K562 (cell line): Measurements from ENCODE around the gene PGD. TPM values are rescaled to one million over a fixed set of nuclear protein-coding genes. Genes with fewer than 3 reads are reported as not detected.

ENCODE experiments used
- BCOR ChIP-seq: fragments of 450-650 bp; IDR thresholded peaks from 2 replicates; pipeline ENCODE4 v1.6.1; 2016
- CTBP1 ChIP-seq: fragments of 450-650 bp; IDR thresholded peaks from 2 replicates; pipeline ENCODE4 v1.6.1; 2016; ENCODE audit warnings: borderline replicate concordance
- FUS ChIP-seq: fragments of 200-400 bp; formaldehyde crosslinking; optimal IDR thresholded peaks from 2 replicates; pipeline ENCODE3; 2017; ENCODE audit warnings: low read depth, low read length
- GABPB2 ChIP-seq: fragments of 250-450 bp; sonication (Bioruptor Pico); conservative IDR thresholded peaks from 2 replicates; pipeline ENCODE4 v1.5.1; 2021; ENCODE audit warnings: mild to moderate bottlenecking
- GATA2 ChIP-seq: sonication (generic); formaldehyde crosslinking; IDR thresholded peaks from 2 replicates; pipeline ENCODE4 v1.4.0; 2020; ENCODE audit warnings: mild to moderate bottlenecking, missing genetic modification reagents
- HBP1 ChIP-seq: fragments of 450-650 bp; formaldehyde crosslinking; IDR thresholded peaks from 2 replicates; pipeline ENCODE4 v1.4.0; 2022; ENCODE audit warnings: missing genetic modification characterization
- HMBOX1 ChIP-seq: sonication (generic); IDR thresholded peaks from 2 replicates; pipeline ENCODE4 v1.6.1; 2016
- HMGXB4 ChIP-seq: sonication (generic); formaldehyde crosslinking; IDR thresholded peaks from 2 replicates; pipeline ENCODE4 v1.8.1; 2023; ENCODE audit warnings: mild to moderate bottlenecking, missing genetic modification reagents
- KDM1A ChIP-seq, 2 experiments: fragments of 450-650 bp; IDR thresholded peaks; 2 replicates each; pipeline ENCODE4 v1.6.1; 2016; ENCODE audit warnings: mild to moderate bottlenecking in 2 of 2
- LCOR ChIP-seq: sonication (generic); formaldehyde crosslinking; IDR thresholded peaks from 2 replicates; pipeline ENCODE4 v1.8.0; 2022; ENCODE audit warnings: mild to moderate bottlenecking, missing genetic modification reagents
- NFIC ChIP-seq: fragments of 450-650 bp; IDR thresholded peaks from 2 replicates; pipeline ENCODE4 v1.6.1; 2017; ENCODE audit warnings: mild to moderate bottlenecking, inconsistent platforms
- POLR2AphosphoS5 ChIP-seq: IDR thresholded peaks from 2 replicates; pipeline ENCODE4 v1.6.1; 2011; ENCODE audit warnings: mild to moderate bottlenecking, low read depth, low read length, moderate library complexity; ENCODE audit not compliant: control insufficient read depth, insufficient read depth
- RFX5 ChIP-seq: IDR thresholded peaks from 2 replicates; pipeline ENCODE4 v1.6.1; 2011; ENCODE audit warnings: low read depth, mild to moderate bottlenecking, improper control_type of control experiment, low read length
- SREBF1 ChIP-seq: fragments of 150-350 bp; IDR thresholded peaks from 2 replicates; pipeline ENCODE4 v1.6.1; 2014; ENCODE audit warnings: antibody characterized with exemption, low read depth, low read length, borderline replicate concordance
- TCF3 ChIP-seq: sonication (generic); formaldehyde crosslinking; IDR thresholded peaks from 2 replicates; pipeline ENCODE4 v1.4.0; 2020; ENCODE audit warnings: mild to moderate bottlenecking, missing genetic modification reagents
- ZNF232 ChIP-seq: sonication (generic); formaldehyde crosslinking; IDR thresholded peaks from 2 replicates; pipeline ENCODE4 v1.8.0; 2022; ENCODE audit warnings: mild to moderate bottlenecking, missing genetic modification reagents
- ZNF696 ChIP-seq: fragments of 250-450 bp; sonication (Bioruptor Pico); conservative IDR thresholded peaks from 2 replicates; pipeline ENCODE4 v1.4.0; 2020; ENCODE audit warnings: mild to moderate bottlenecking, moderate library complexity
- ZNF830 ChIP-seq: fragments of 250-450 bp; sonication (Bioruptor Pico); IDR thresholded peaks from 2 replicates; pipeline ENCODE4 v1.5.0; 2021; ENCODE audit warnings: mild to moderate bottlenecking
- polyA plus RNA-seq, 8 experiments: library from polyadenylated mRNA; depleted of rRNA in 4 of 8; stranded (reverse) in 5 of 8; unstranded in 3 of 8; fragments of >200 nt; fragmentation: Nextera tagmentation in 2 of 8; fragmentation: Illumina TruSeq in 1 of 8; extraction: Ambion mirVana in 2 of 8; extraction: Trizol in 1 of 8; gene quantifications; 2 replicates each; pipeline versions ENCODE4 v1.2.1 to v1.2.3, GENCODE V29; 2011 to 2014; ENCODE audit warnings: inconsistent platforms in 1 of 8, missing spikeins in 1 of 8
- total RNA-seq, 7 experiments: library from RNA; depleted of rRNA in 6 of 7; stranded (reverse); fragments of >200 nt in 6 of 7; fragmentation: Illumina TruSeq in 2 of 7; extraction: Trizol in 2 of 7; gene quantifications; 2 replicates each; pipeline versions ENCODE4 v1.2.1 to v1.2.3, GENCODE V29; 2011 to 2021; ENCODE audit warnings: low replicate concordance in 1 of 7
- TF ChIP-seq, protein P1 (sequence below): sonication (generic); formaldehyde crosslinking; IDR thresholded peaks from 2 replicates; pipeline ENCODE4 v1.5.0; 2020; ENCODE audit warnings: missing genetic modification reagents
- TF ChIP-seq, protein P2 (sequence below): fragments of 450-650 bp; IDR thresholded peaks from 2 replicates; pipeline ENCODE4 v1.6.1; 2017; ENCODE audit warnings: antibody characterized with exemption, mild to moderate bottlenecking
- TF ChIP-seq, protein P3 (sequence below): sonication (generic); formaldehyde crosslinking; IDR thresholded peaks from 2 replicates; pipeline ENCODE4 v1.8.0; 2022; ENCODE audit warnings: missing genetic modification reagents, mild to moderate bottlenecking, moderate library complexity, borderline replicate concordance

Gene PGD
- total and polyA plus RNA-seq, 9 of the 15 experiments (the other 6 are each of a cell fraction or from before 2014, with no cell fraction given) = 177 to 542 (median 270) TPM

DNA sequence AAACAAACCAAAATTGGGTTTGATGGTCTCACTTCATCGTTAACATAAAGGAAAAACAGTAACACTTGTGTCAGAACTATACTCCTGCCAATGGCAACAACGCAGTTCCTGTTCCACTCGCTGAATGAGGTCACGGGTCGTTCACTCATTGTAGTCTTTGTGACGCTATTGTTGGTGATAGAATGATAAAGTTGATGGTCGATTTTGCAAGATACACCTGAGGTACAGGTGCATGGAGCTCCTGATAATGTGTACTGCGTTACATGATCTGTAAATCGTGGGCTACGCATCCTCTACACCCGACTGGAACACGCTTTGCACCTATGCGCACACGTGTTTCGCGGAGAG is 31.0 kb downstream of the PGD start (continued):
- TF ChIP-seq ZNF830 (CRISPR knock-in tag) = peak; percentile 59; the same call in 1 of the 2 replicates
- TF ChIP-seq RFX5 = no peak
- no peak for TF ChIP-seq BCOR
- TF ChIP-seq TCF3 (CRISPR knock-in tag) = no peak
- no peak for TF ChIP-seq GABPB2
- no peak for TF ChIP-seq LCOR (CRISPR knock-in tag)
- no peak for TF ChIP-seq HBP1 (CRISPR knock-in tag)
- TF ChIP-seq, protein P1, sequence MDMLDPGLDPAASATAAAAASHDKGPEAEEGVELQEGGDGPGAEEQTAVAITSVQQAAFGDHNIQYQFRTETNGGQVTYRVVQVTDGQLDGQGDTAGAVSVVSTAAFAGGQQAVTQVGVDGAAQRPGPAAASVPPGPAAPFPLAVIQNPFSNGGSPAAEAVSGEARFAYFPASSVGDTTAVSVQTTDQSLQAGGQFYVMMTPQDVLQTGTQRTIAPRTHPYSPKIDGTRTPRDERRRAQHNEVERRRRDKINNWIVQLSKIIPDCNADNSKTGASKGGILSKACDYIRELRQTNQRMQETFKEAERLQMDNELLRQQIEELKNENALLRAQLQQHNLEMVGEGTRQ = no peak
- no peak for TF ChIP-seq CTBP1
- TF ChIP-seq HMBOX1 = no peak
- TF ChIP-seq, protein P2, sequence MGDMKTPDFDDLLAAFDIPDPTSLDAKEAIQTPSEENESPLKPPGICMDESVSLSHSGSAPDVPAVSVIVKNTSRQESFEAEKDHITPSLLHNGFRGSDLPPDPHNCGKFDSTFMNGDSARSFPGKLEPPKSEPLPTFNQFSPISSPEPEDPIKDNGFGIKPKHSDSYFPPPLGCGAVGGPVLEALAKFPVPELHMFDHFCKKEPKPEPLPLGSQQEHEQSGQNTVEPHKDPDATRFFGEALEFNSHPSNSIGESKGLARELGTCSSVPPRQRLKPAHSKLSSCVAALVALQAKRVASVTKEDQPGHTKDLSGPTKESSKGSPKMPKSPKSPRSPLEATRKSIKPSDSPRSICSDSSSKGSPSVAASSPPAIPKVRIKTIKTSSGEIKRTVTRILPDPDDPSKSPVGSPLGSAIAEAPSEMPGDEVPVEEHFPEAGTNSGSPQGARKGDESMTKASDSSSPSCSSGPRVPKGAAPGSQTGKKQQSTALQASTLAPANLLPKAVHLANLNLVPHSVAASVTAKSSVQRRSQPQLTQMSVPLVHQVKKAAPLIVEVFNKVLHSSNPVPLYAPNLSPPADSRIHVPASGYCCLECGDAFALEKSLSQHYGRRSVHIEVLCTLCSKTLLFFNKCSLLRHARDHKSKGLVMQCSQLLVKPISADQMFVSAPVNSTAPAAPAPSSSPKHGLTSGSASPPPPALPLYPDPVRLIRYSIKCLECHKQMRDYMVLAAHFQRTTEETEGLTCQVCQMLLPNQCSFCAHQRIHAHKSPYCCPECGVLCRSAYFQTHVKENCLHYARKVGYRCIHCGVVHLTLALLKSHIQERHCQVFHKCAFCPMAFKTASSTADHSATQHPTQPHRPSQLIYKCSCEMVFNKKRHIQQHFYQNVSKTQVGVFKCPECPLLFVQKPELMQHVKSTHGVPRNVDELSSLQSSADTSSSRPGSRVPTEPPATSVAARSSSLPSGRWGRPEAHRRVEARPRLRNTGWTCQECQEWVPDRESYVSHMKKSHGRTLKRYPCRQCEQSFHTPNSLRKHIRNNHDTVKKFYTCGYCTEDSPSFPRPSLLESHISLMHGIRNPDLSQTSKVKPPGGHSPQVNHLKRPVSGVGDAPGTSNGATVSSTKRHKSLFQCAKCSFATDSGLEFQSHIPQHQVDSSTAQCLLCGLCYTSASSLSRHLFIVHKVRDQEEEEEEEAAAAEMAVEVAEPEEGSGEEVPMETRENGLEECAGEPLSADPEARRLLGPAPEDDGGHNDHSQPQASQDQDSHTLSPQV = no peak
- TF ChIP-seq SREBF1 = no peak
- TF ChIP-seq FUS = no peak
- TF ChIP-seq NFIC = no peak
- TF ChIP-seq KDM1A (IDR thresholded peaks at IDR 0.05) = no peak
- no peak for TF ChIP-seq POLR2AphosphoS5
- TF ChIP-seq, protein P3, sequence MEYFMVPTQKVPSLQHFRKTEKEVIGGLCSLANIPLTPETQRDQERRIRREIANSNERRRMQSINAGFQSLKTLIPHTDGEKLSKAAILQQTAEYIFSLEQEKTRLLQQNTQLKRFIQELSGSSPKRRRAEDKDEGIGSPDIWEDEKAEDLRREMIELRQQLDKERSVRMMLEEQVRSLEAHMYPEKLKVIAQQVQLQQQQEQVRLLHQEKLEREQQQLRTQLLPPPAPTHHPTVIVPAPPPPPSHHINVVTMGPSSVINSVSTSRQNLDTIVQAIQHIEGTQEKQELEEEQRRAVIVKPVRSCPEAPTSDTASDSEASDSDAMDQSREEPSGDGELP (CRISPR knock-in tag) = no peak
- no peak for TF ChIP-seq ZNF696 (CRISPR knock-in tag)
- no peak for TF ChIP-seq HMGXB4 (CRISPR knock-in tag)
- 0 out of 2 replicates have a peak, but pooled peaks have one; percentile 22 for TF ChIP-seq GATA2 (CRISPR knock-in tag)
- no peak for TF ChIP-seq ZNF232 (CRISPR knock-in tag)
